GM23248 (cell line): ENCODE measurements around the gene IFNE.

ENCODE experiments used
- EZH2 ChIP-seq: fragments of 200-600 bp; sonication (generic); IDR thresholded peaks from 2 replicates; pipeline ENCODE4 v1.6.1; 2018; ENCODE audit warnings: antibody characterized with exemption, mild to moderate bottlenecking; ENCODE audit not compliant: insufficient read depth, poor library complexity, severe bottlenecking
- EZH2phosphoT487 ChIP-seq: fragments of 200-600 bp; sonication (generic); IDR thresholded peaks from 2 replicates; pipeline ENCODE4 v1.6.1; 2018; ENCODE audit warnings: antibody characterized with exemption, moderate library complexity, mild to moderate bottlenecking, low read depth; ENCODE audit not compliant: insufficient read depth

- no peak for TF ChIP-seq EZH2
- no peak for TF ChIP-seq EZH2phosphoT487
Observed at GRCh38 chr9:21523021-21524014, 41.2 kb upstream of the IFNE start.
